ENCODE results near the gene KCNQ1.

KCNQ1 gene

DNA sequence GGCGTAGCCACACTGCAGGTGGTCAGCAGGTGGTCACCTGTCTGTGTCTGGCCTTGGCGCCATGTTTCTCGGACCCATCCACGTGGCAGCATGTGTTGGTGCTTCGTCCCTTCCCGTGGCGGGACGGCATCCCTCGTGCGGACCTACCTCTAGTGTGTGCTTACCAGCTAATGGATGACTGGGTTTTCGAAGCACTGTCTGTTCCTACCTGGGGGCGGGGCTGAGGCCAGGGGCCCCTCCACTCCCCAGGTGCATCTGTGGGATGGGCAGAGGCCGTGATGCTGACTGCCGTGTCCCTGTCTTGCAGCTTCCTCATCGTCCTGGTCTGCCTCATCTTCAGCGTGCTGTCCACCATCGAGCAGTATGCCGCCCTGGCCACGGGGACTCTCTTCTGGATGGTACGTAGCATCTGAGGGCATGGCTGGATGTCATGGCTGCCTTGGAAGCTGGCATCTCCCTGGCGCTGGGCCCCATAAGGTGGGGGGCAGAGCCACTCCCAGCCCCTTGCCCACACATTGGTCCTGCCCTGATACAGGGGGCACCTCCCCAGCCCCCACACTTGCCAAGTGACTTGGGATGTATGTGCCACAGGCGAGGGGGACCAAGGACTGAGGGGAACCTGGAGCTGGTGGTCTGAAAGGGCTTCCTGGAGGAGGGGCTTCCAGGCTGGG is 82.9 kb downstream of the KCNQ1 start:
- DNase-seq, result no peak

GRCh38 chr11:2528301-2529050 is 83.7 kb downstream of the KCNQ1 start:
- DNase-seq, result no peak

- no peak for DNase-seq
Observed at GRCh38 chr11:2529173-2529572, 84.4 kb downstream of the KCNQ1 start.

DNA sequence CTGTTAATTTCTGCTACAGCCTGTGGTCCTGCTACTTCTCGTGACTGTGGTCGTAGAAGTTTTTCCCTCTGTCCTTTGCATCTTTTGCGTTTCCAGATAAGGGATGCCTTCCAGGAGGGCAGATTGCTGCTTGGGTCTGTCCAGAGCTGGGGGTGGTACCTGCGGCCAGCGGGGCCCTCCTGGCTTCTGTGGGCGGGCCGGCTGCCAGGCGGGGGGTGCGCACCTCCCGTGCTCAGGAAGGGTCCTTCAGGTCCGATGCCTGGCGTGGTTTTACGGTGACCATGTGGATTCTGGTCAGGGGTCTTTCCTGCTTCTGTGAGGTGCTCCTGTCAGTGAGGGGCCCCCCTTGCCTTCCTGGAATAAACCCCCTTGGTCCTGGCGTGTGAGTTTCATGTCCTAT is 84.8 kb downstream of the KCNQ1 start:
- DNase-seq, result no peak

GRCh38 chr11:2530131-2530854 is 85.5 kb downstream of the KCNQ1 start:
- DNase-seq, result no peak

DNA sequence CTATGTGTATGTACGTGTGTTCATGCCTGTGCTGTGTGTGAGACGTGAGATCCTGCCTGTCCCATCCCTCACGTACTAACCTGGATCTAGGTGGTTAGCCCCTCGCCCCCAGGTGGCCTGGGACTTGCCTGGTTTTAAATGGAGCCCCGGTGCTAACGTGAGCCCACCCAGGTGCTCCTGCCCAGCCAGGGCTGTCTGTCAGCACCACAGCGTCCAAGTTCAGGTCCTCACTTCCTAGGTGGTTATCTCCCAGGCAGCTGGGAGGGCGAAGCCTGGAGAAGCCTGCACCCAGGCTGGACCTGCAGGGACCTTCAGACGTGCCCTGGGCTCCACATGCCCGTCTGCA is 86.0 kb downstream of the KCNQ1 start:
- DNase-seq, result no peak

DNA sequence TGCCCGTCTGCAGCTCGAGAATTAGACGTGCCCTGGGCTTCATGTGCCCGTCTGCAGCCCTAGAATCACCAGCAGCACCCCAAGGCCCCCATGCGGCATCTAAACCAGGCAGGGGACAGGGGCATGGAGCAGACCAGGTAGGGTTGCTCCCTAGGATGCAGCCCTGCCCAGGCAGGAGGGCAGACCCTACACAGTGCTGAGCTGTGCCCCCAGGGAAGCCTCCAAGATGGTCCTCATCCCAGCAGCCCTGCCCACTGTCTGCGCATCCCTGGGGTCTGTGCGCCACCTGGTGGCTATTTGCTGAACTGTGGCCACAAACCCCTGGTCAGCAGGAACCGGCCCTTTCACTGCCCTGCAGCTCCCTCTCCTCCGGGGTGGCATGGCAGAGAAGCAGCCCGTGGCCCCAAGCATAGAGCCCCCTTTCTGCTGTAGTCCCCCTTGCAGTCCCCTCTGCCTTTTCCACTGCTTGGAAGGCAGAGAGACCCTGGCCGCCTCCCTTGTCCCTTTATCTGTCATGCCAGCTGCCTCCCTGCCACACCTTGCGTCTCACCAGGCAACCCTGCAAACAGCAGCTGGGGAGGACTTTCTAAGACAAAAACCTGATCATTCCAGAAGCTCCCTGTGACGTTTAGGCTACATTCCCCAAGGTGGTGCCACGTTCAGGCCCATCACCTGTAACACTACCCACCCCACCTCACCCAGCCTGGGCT is 86.6 kb downstream of the KCNQ1 start:
- peak; percentile 73 for DNase-seq

- no peak for DNase-seq
Observed at GRCh38 chr11:2531987-2532703, 87.3 kb downstream of the KCNQ1 start.

- peak; percentile 89 for DNase-seq
Observed at GRCh38 chr11:2532704-2533586, 88.1 kb downstream of the KCNQ1 start.

GRCh38 chr11:2533587-2534133 is 88.9 kb downstream of the KCNQ1 start:
- peak; percentile 43 for DNase-seq

GRCh38 chr11:2534134-2534956 is 89.5 kb downstream of the KCNQ1 start:
- no peak for DNase-seq

DNA sequence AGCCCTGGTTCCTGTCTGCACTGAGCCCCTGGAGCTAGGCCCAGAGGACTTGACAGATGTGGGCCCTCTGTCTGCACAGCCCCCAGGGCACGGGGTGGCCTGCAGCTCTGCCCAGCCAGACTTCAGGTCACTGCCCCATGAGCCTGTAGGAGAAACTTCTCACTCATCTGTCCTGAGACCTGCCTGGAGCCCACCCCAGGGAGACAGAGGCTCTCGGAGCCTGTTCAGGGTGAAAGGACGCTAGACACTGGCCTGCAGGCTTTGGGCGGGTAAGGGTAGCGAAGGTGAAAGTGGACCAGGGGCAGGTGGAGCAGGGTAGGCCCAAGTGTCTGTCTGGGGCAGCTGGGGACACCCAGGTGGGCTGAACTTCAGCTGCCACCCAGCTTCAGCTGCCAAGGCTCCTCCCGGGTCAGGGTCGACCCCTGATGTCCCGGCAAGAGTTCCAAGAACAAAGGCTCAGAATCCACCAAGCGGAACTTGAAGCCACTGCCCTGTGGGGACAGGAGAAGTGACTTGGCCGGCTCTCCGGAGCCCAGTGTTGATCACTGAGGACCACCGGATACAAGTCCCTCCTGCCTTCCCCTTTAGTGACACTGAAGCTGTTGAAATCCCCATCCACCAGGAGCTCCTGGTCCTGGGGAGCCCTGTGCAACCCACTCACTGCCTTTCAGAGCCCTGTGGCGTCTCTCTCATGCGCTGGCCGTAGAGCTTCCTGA is 90.3 kb downstream of the KCNQ1 start:
- DNase-seq, result no peak

- DNase-seq, result no peak
Observed at GRCh38 chr11:2535673-2536439, 91.0 kb downstream of the KCNQ1 start.

DNA sequence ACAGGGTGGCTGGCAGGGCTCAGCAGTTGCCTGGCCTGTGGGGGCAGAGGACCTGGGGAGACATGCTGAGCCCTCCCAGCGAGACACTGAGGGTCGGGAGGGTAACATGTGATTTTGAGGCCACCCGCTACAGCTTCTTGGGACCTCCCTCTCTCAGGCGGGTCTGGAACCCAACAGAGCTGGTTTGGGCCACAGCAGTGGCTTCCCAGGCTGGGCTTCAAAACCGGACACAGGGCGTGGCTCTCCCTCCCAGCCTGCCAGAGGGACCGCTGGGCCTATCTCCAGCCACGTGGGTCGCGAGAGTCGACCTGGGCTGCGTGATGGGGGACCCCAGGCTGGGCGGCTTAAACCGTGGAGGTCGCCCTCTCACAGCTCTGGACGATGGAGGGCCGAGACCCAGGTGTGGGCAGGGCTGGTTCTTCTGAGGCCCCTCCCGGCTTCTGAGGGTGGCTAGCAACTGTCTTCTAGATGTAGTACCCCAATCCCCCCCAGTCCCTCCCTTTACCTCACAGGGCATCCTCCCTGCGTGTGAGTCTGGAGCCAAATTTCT is 91.7 kb downstream of the KCNQ1 start:
- DNase-seq, result no peak

- DNase-seq, result no peak
Observed at GRCh38 chr11:2537010-2537705, 92.3 kb downstream of the KCNQ1 start.

- DNase-seq, result no peak
Observed at GRCh38 chr11:2537896-2538724, 93.3 kb downstream of the KCNQ1 start.

GRCh38 chr11:2538951-2539350 is 94.1 kb downstream of the KCNQ1 start:
- DNase-seq, result no peak

Measured in hematopoietic multipotent progenitor cell treated with erythropoietin and hydrocortisone succinate and interleukin-3 and kit ligand, for 8 days (in vitro differentiated cells).